CD1c-positive myeloid dendritic cell (primary cell): ENCODE measurements around the gene ROR2.

ENCODE experiments used
- DNase-seq: peaks from one replicate; pipeline ENCODE4 v3.0.0-alpha.2; 2016; ENCODE audit errors: extremely low spot score

The ROR2 gene

GRCh38 chr9:91841591-91841990 lies 108.4 kb downstream of the ROR2 start:
- no peak for DNase-seq

GRCh38 chr9:91840882-91841281 lies 109.1 kb downstream of the ROR2 start:
- DNase-seq: no peak

- no peak for DNase-seq
Measured at GRCh38 chr9:91840469-91840868, 109.6 kb downstream of the ROR2 start.

- no peak for DNase-seq
Measured at GRCh38 chr9:91839926-91840465, 110.0 kb downstream of the ROR2 start.

- DNase-seq: no peak
Measured at GRCh38 chr9:91837981-91838731, 111.9 kb downstream of the ROR2 start.

- no peak for DNase-seq
Measured at GRCh38 chr9:91836515-91836914, 113.5 kb downstream of the ROR2 start.

GRCh38 chr9:91835632-91836031 lies 114.4 kb downstream of the ROR2 start:
- DNase-seq: no peak

- no peak for DNase-seq
Measured at GRCh38 chr9:91835216-91835615, 114.8 kb downstream of the ROR2 start.

GRCh38 chr9:91834740-91835139 lies 115.3 kb downstream of the ROR2 start:
- DNase-seq: no peak

GRCh38 chr9:91833878-91834255 lies 116.2 kb downstream of the ROR2 start:
- DNase-seq: no peak

GRCh38 chr9:91833096-91833877 lies 116.7 kb downstream of the ROR2 start:
- no peak for DNase-seq

GRCh38 chr9:91832322-91832721 lies 117.7 kb downstream of the ROR2 start:
- no peak for DNase-seq

- no peak for DNase-seq
Measured at GRCh38 chr9:91825866-91826265, 124.2 kb downstream of the ROR2 start.

- no peak for DNase-seq
Measured at GRCh38 chr9:91825422-91825821, 124.6 kb downstream of the ROR2 start.

GRCh38 chr9:91824601-91825305 lies 125.3 kb downstream of the ROR2 start:
- DNase-seq: no peak

GRCh38 chr9:91824151-91824550 lies 125.9 kb downstream of the ROR2 start:
- no peak for DNase-seq

GRCh38 chr9:91820949-91821880 lies 128.8 kb downstream of the ROR2 start:
- no peak for DNase-seq

GRCh38 chr9:91820126-91820750 lies 129.8 kb downstream of the ROR2 start:
- no peak for DNase-seq

GRCh38 chr9:91818647-91819403 lies 131.2 kb downstream of the ROR2 start:
- no peak for DNase-seq

GRCh38 chr9:91818225-91818585 lies 131.8 kb downstream of the ROR2 start:
- no peak for DNase-seq
